DMS53 (cell line): ENCODE results near the gene TSTD2.
A peak's percentile ranks its signal among the peaks of the same experiment; 100 is the strongest.
"Not testable (repeated sequence)": the region's sequence is repeated elsewhere in the genome, so short reads cannot be mapped to it uniquely, and the experiment has no call there.

Experiments
- DNase-seq: peaks from one replicate; lab custom pipeline; 2025; lab: John Stamatoyannopoulos, UW

TSTD2 gene

DNA sequence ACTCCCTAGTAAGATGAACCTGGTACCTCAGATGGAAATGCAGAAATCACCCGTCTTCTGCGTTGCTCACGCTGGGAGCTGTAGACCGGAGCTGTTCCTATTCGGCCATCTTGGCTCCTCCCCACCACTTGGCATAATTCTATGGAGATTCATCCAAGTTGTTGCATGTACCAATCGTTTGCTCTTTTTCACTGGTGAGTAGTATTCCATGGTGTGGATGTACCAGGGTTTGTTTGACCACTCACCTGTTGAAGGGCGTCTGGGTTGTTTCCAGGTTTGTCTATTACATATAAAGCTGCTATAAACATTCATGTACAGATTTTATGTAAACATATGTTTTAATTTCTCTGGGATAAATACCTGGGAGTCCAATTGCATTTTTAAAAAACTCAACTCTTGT is 46.3 kb downstream of the TSTD2 start:
- peak; percentile 28 for DNase-seq

DNA sequence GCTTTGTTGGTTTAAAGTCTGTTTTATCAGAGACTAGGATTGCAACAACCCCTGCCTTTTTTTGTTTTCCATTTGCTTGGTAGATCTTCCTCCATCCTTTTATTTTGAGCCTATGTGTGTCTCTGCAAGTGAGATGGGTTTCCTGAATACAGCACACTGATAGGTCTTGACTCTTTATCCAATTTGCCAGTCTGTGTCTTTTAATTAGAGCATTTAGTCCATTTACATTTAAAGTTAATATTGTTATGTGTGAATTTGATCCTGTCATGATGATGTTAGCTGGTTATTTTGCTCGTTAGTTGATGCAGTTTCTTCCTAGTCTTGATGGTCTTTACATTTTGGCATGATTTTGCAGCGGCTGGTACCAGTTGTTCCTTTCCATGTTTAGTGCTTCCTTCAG is 48.4 kb downstream of the TSTD2 start:
- not testable (repeated sequence) for DNase-seq

DNA sequence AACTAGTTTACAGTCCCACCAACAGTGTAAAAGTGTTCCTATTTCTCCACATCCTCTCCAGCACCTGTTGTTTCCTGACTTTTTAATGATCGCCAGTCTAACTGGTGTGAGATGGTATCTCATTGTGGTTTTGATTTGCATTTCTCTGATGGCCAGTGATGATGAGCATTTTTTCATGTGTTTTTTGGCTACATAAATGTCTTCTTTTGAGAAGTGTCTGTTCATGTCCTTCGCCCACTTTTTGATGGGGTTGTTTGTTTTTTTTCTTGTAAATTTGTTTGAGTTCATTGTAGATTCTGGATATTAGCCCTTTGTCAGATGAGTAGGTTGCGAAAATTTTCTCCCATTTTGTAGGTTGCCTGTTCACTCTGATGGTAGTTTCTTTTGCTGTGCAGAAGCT is 51.6 kb downstream of the TSTD2 start:
- DNase-seq = not testable (repeated sequence)

DNA sequence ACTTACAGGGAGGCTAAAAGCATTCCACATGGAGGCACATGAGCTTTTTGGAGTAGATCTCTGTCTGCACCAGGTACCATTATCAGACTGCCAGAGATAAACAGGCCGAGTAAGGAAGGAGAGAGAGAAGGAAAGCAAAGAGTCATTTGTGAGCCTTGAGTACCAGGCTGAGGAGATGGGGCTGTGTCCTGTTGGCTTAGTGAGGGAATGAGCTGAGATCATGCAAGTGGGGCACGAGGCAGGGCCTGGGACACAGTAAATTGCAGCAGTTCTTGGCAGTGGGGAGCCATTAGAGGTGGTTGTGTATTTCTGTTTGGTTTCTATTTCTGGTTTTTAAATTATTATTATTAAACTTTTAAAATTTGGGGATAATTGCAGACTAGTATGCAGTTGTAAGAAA is 53.3 kb downstream of the TSTD2 start:
- no peak for DNase-seq

DNA sequence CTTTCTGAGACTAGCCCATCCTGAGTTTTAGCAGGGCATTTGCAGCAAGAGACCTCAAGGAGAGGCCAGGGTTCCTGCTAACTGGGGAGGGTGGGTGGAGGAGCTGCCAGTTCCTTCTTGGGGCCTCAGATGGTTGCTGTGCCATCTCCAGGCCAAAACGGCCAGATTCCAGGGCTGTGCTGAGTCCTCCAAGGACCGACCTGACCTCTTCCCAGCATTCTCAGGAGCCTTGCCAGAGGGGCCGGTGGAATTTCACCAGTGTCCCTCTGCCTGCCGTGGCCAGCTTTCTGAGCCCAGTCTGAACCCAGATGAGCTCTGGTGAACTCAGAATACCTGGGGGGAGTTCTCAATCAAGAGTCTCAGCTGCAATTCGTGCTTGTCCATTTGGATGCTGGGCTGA is 54.3 kb downstream of the TSTD2 start:
- DNase-seq = no peak

DNA sequence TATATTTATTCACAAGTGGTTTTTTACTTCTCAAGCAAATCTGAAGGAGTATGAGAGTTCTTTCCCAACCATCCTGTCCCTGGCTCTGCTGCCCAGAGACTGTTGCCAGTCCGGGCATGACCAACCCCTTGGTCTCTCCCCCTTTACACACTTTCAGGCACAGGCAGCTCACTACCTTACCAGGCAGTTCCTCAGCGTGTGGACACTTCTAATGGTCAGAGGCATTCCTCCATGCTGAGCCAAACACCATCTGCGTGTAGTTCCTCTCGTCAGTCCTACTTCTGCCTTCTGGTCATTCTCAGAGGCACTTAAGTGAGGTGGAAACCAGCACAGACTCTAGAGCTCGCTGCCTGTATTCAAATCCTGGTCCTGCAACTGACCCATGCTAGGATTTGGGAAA is 56.1 kb downstream of the TSTD2 start:
- no peak for DNase-seq

DNA sequence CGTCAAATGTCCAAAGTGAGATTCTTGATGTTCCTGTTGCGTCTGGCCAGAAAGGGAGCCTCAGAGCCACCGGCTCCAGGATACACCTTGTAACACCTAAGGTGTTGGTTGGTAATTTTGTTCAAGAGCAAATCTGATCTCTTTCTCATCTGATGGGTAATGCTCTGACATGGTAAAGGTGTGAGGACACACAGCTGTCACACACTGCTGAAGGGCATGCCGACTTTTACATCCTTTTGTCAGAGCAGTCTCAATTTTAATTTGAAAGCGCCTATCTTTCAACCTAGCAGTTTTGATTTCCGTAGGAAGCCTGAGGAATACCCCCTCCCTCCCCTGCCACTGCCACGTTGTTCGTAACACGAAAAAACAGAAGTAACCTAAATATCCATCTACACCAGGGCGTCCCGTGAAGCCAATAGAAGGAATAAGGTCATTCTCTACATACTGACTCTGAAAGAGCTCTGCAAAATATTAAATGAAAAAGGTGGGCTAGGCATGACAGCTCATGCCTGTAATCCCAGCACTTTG is 57.4 kb downstream of the TSTD2 start:
- DNase-seq = no peak

DNA sequence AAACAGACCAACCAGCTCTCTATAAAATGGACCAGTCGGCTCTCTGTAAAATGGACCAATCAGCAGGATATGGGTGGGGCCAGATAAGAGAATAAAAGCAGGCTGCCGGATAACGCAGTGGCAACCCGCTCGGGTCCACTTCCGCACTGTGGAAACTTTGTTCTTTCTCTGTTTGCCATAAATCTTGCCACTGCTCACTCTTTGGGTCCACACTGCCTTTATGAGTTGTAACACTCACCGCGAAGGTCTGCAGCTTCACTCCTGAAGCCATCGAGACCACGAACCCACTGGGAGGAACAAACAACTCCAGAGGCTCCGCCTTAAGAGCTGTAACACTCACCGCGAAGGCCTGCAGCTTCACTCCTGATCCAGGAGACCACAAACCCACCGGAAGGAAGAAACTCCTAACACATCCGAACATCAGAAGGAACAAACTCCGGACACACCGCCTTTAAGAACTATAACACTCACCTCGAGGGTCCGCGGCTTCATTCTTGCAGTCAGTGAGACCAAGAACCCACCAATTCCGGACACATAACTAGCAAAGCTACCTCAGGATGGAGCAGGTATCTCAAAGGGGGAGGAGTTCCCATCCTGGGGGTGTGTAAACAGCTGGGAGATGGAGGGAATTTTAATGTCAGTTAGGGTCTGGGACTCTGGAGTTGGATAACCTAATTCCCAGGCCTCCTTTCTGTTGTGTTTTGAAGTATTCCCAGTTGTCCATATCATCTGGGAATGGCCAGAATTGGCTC is 58.1 kb downstream of the TSTD2 start:
- not testable (repeated sequence) for DNase-seq

DNA sequence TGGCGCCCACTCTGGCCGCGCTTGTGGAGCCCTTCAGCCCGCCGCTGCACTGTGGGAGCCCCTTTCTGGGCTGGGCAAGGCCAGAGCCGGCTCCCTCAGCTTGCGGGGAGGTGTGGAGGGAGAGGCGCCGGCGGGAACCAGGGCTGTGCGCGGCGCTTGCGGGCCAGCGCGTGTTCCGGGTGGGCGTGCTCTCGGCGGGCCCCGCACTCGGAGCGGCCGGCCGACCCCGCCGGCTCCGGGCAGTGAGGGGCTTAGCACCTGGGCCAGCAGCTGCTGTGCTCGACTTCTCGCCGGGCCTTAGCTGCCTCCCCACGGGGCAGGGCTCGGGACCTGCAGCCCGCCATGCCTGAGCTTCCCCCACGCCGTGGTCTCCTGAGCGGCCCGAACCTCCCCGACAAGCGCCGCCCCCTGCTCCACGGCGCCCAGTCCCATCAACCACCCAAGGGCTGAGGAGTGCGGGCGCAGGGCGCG is 59.0 kb downstream of the TSTD2 start:
- not testable (repeated sequence) for DNase-seq

DNA sequence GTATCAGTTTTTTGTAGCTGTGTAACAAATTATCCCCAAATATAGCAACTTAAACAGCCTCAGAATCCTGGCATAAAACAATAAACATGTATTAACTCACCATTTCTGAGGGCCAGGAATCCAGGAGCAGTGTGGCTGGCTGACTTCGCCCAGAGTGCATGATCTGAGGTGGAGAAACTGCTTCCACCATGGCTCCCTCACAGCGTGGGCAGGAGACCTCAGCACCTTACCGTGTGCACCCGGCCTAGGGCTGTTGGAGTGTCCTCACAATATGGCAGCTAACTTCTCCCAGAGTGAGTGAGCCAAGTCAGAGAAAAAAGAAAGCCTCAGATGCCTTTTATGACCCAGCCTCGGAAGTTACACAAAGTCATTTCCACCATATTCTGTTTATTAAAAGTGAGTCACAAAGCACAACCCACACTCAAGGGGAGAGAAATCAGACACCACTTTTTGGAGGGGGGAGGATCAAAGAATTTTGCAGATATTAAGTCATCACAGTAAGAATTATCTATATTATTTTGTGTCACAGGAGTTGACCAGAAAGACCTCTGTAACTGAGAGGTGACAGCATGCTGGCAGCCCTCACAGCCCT is 59.6 kb downstream of the TSTD2 start:
- DNase-seq = no peak

DNA sequence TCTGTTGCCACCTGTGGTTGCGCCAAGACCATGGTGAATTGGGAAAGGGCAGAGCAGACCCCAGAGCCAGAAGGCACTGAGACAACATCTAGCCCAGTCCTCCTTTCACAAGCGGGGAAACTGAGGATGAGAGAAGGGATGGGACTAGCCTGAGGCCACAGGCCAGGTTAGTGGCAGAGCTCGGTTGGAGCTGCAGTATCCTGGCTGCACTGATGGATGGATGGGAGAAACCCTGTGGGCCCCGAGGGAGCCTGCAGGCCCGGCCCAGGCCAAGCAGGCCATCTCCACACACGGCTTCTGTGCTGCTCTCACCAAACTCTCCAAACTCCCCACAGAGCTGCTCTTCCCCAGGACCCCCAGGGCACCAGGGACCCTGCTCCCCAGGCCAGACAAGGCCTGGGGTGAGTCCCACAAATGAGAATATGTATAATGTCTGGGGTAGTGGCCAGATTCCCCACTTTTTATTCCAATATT is 60.2 kb downstream of the TSTD2 start:
- DNase-seq = no peak

DNA sequence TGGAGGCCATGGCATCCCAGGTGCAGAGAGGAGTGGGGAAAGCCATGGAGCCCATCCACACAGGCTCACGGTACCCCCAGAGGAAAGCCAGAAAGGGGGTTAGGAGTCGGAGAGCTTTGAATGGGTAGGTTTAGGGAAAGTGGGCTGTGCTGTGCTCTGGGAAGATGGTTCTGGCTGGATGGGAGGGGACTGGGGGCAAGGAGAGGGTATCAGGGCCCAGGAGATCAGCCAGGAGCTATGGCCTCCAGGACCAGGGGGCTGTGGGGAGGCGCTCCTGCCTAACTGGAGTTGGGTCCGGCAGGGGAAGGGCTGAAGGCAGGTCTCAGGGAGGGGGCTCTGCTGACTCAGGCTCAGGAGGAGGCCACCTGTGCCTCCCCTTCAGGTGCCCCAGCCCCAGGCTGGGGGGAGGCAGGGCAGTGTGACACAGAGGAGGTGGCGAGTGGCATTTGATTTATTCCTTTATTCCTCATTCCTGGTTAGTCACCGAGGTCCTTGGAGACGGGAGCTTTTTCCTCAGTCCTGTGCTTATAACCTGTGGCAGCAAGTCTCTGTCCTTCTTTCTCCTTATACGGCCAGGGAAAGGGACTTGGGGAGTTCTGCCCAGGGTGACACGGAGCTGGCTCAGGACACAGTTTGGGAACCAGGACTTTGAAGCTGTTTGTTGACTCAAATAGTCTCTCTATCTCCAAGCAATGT is 60.8 kb downstream of the TSTD2 start:
- DNase-seq = no peak

DNA sequence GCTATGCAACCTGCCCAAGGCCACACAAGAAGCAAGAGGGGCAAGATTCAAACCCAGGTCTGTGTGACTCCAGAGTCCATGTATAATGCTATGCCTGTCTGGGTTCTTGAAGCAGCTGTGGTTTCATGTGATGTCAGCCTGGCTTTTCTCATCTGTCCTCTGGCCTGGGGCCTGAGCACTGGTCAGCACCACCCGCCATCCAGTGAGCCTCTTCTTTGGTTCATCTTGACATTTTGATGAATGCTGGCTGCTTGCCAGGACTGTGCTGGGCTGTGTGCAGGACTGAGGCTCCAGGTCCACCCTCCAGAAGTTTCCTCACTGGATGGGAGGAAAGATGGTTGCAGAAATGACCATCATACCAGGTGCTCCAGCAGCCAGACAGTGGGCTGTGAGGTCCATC is 61.5 kb downstream of the TSTD2 start:
- no peak for DNase-seq

DNA sequence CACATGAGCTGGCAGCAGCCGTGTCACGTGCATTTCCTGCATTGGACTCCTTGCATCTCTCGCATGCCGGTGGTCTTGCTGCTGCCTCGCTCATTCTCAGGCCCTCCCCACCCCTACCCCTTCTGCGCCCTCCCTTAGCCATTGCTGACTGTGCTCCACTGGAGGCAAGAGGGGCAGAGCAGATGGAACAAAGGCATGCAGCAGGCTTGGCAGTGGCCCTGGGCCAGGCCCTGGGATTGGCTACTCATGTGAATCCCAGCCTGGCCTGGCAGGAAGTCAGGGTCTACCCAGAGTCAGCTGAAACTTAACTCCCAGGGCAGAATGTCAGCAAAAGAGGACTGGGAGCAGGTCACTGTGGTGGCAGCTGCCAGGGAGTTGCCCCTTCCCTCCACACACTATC is 62.3 kb downstream of the TSTD2 start:
- DNase-seq = no peak

DNA sequence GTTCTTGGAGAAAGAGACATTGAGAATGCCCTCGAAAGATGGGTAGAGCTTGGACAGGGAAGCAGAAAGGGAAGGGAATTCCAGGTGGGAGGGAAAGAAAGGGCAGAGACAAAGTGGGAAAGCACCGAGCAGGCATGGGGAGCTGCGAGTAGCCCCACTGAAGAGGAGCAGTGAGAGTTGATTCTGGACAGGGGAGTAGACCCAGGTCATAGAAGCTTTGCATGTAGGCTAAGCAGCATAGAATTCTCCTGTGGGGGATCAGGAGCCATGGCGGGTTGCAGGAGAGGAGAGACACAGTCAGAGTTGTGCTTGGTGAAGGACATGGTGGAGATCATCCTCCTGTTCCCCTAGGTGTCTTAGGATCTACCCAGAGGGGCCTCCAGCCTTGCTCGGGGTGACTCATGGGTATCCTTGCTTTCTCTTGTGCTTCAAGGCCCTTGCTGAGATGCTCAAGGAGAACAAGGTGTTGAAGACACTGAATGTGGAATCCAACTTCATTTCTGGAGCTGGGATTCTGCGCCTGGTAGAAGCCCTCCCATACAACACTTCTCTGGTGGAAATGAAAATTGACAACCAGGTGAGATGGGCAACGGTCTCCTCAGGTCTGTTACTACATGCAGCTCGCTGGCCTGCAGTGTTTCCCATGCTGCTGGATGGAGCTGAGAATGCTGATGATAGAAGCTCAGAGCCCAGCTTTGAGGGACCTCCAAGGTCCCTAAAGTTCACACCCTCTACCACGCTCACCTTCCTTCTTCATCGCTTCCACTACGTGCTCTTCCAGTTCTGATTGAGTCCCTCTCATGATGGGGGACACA is 64.5 kb downstream of the TSTD2 start:
- DNase-seq = no peak

DNA sequence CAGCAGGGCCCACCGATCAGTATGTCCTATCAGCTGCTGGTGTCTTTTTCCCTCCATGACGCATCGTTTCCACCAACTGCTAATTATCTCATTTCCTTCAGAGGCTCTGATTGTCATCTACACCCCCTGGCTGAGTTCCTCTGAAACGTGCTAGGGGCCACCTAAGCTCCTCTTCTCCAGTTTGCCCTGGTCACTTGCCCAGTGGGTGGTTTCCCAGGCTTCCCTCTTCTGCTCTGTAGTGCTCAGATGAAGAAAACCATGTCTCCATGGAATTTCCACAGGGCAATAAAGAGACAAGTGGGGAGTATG is 65.3 kb downstream of the TSTD2 start:
- no peak for DNase-seq

DNA sequence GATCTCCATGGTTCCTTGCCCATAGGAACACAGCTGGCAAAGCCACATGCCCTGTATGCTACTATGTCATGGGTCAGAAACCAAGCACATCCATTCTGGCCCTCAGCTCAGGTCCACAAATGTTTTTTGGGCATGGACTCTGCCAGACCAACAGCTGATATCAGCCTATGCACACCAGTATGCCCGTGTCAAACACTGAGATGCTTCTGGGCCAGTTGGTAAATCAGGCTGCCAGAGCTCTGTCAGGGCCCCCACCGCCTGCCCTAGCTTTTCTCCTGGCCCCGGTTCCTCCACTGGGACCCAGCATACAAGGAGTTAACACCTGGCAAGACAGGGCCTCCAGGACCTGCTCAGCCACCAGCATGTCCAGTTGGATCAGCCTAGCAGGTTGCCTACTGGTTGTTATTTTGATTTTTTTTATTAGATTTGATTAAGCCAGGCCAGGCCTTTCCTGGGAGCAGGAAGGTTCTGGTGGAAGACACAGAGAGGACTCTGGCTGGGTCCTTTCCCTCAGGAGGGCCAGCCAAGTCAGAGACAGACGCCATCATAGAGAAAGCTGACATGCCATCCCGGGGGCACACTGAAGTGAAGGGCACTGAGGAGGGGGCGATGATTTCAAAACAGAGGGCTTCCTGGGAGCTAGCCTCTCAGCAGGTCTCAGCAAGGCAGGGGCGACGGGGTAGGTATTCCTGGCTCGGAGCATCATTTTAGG is 65.8 kb downstream of the TSTD2 start:
- no peak for DNase-seq

DNA sequence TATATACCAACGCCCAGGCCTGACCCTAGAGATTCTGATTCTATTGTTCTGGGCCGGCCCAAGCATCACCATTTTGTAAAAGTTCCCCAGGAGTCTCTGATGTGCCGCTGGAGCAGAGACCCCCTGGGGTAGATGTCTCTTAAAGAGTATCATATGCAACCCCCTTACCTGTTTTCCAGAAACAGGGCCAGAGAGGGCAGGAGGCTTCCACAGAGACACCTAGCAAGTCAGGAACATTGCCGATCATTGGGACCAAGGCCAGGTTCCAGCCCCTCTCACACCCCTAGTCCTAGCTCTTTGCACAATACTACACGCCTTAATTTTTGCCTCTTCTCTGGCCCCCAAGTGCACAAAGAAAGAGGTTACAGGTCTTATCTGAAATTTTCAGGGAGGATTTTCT is 67.9 kb downstream of the TSTD2 start:
- no peak for DNase-seq

DNA sequence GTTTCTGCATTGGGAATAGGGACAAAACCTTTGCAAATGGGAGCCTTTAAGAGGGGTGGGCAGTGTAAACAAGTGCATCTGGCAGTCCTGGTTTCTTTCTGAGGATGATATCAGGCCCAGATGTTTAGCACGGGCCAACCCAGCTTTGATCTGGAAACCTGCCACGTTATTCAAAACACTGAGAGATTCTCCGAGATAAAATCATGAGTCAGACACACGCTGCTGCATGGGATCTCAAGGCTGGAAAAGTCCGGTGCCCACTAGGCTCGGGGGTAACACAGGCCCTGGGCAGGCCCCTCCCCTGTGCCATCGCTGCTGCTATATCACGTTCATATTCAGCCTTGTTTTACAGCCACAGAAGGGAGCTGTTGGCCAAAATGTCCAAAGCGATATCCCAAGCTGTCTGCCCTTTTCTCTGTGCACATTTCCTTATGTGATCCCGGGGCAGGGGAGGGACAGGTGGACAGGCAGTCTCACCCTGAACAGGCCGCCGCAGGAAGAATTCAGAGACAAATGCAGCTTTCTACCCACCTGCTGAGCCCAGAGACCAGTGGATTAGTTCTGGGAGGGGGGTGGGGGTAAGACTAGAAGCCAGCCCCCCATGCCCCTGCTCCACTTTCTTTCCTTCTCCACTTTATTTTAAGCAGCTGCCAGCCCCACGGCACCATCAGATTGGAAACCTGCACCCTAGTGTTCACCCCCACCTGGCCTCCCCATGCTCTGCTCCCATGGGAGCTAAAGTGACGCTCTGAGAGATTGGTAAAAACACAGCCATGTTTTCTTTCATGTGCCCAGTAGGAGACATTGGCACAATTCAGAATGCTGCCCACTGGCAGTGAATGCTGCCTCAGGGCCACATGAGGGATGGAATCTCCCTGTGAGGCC is 68.6 kb downstream of the TSTD2 start:
- DNase-seq = peak; percentile 36

DNA sequence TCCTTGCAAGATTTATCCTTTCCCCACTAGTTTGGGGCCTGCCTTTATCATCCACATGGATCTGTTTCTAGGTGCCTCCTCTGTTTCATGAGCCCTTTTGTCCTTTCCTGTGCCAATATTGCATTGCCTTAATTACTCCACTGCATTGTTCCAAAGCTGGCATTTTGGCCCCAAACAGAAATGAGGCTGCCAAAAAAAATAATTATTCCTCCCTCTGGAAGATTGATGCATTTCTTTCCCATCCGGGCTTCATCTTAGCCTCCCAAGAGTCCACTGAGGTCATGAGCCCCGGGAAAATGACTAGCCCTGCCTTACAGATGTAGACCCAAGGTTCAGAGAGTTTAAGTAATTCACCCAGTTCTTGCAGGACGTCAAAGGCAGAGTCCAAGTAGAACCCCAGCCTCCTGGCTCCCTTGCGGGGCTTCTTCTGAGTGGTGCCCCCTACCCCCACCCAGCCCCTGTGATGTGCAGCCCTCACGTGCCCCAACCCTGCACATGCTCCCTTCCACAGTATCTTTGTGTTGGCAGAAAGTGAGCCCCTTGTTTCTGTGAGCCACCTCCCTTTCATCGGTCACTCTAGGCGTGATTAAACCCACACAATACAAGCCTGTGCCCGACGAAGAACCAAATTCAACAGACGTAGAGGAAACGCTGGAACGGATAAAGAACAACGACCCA is 69.6 kb downstream of the TSTD2 start:
- no peak for DNase-seq
